GM15510 (cell line): Measurements from ENCODE around the gene RSAD2.

Experiments used
- POLR2A ChIP-seq: IDR thresholded peaks from 3 replicates; pipeline ENCODE4 v1.6.1; 2011; ENCODE audit warnings: borderline replicate concordance; ENCODE audit not compliant: insufficient read length; ENCODE audit errors: extremely low read depth

Gene RSAD2

GRCh38 chr2:6855860-6856547 lies 21.6 kb upstream of the RSAD2 start:
- TF ChIP-seq POLR2A = no peak

- TF ChIP-seq POLR2A = no peak
Observed at GRCh38 chr2:6856548-6856920, 21.0 kb upstream of the RSAD2 start.

- no peak for TF ChIP-seq POLR2A
Observed at GRCh38 chr2:6860296-6860695, 17.3 kb upstream of the RSAD2 start.

GRCh38 chr2:6863792-6864191 lies 13.8 kb upstream of the RSAD2 start:
- TF ChIP-seq POLR2A = no peak

GRCh38 chr2:6864231-6864754 lies 13.3 kb upstream of the RSAD2 start:
- no peak for TF ChIP-seq POLR2A

- TF ChIP-seq POLR2A = no peak
Observed at GRCh38 chr2:6864923-6865345, 12.6 kb upstream of the RSAD2 start.

- TF ChIP-seq POLR2A = peak; percentile 82
Observed at GRCh38 chr2:6865346-6866274, 12.0 kb upstream of the RSAD2 start, which contains the start of gene CMPK2. CMPK2 (minus strand) TSS chr2:6865907; CDS start chr2:6865696, 211 bp downstream.

- no peak for TF ChIP-seq POLR2A
Observed at GRCh38 chr2:6866275-6866671, 11.3 kb upstream of the RSAD2 start.

GRCh38 chr2:6866982-6867381 lies 10.6 kb upstream of the RSAD2 start:
- TF ChIP-seq POLR2A = no peak

- TF ChIP-seq POLR2A = no peak
Observed at GRCh38 chr2:6872394-6872793, 5.2 kb upstream of the RSAD2 start.

GRCh38 chr2:6874032-6874431 lies 3.5 kb upstream of the RSAD2 start:
- TF ChIP-seq POLR2A = no peak

GRCh38 chr2:6876309-6876708 lies 1.3 kb upstream of the RSAD2 start:
- no peak for TF ChIP-seq POLR2A

- no peak for TF ChIP-seq POLR2A
Observed at GRCh38 chr2:6878549-6878948, 972 bp downstream of the RSAD2 start.

- TF ChIP-seq POLR2A = no peak
Observed at GRCh38 chr2:6879011-6879410, 1.4 kb downstream of the RSAD2 start.

GRCh38 chr2:6880200-6880733 lies 2.7 kb downstream of the RSAD2 start:
- TF ChIP-seq POLR2A = no peak
